Spleen (tissue), 11 donors: Measurements from ENCODE around the gene FZD2. TPM values are rescaled to one million over a fixed set of nuclear protein-coding genes. Genes with fewer than 3 reads are reported as not detected.

Experiments used
- DNase-seq: peaks from one replicate; pipeline ENCODE4 v3.0.0-alpha.2; 2020
- H3K27ac ChIP-seq, 8 donors: fragments of 200-600 bp; sonication (generic) in 7 of 8; 1 replicate in 4 of 8; 2 replicates in 4 of 8; pipeline versions ENCODE4 v1.5.0 to v1.8.0; 2016 to 2021; ENCODE audit warnings: inconsistent platforms in 4 of 8, mild to moderate bottlenecking in 4 of 8, moderate library complexity in 1 of 8
- H3K27me3 ChIP-seq, 7 donors: fragments of 200-600 bp; sonication (generic) in 6 of 7; replicated peaks in 1 of 7; 1 replicate in 4 of 7; 2 replicates in 3 of 7; pipeline versions ENCODE4 v1.5.0 to v1.8.0; 2016 to 2021; ENCODE audit warnings: inconsistent platforms in 3 of 7, mild to moderate bottlenecking in 1 of 7
- H3K36me3 ChIP-seq, 6 donors: fragments of 200-600 bp; sonication (generic) in 5 of 6; 1 replicate in 4 of 6; 2 replicates in 2 of 6; pipeline versions ENCODE4 v1.5.0 to v1.8.0; 2016 to 2021; ENCODE audit warnings: inconsistent platforms in 2 of 6
- H3K4me1 ChIP-seq, 6 donors: fragments of 200-600 bp; sonication (generic) in 5 of 6; 1 replicate in 3 of 6; 2 replicates in 3 of 6; pipeline versions ENCODE4 v1.5.0 to v1.8.0; 2016 to 2021; ENCODE audit warnings: inconsistent platforms in 3 of 6
- H3K4me3 ChIP-seq, 8 donors: fragments of 200-600 bp; sonication (generic) in 7 of 8; 1 replicate in 4 of 8; 2 replicates in 4 of 8; pipeline versions ENCODE4 v1.5.0 to v1.8.0; 2016 to 2021; ENCODE audit warnings: inconsistent platforms in 4 of 8, mild to moderate bottlenecking in 4 of 8, moderate library complexity in 2 of 8
- H3K9me3 ChIP-seq, 8 donors: fragments of 200-600 bp; sonication (generic) in 7 of 8; 1 replicate in 4 of 8; 2 replicates in 4 of 8; pipeline versions ENCODE4 v1.5.0 to v1.8.0; 2016 to 2021; ENCODE audit warnings: inconsistent platforms in 4 of 8
- POLR2A ChIP-seq, 3 donors: fragments of 450-650 bp; IDR thresholded peaks; one replicate each; pipeline ENCODE4 v1.5.1; 2017; ENCODE audit warnings: antibody characterized with exemption in 3 of 3, mild to moderate bottlenecking in 1 of 3
- POLR2AphosphoS5 ChIP-seq, 3 donors: sonication (generic); formaldehyde crosslinking; IDR thresholded peaks; one replicate each; pipeline ENCODE4 v1.5.1; 2017; ENCODE audit warnings: antibody characterized with exemption in 3 of 3
- WGBS, 5 donors: extraction: QIAGEN DNeasy Blood & Tissue Kit in 3 of 5; methylation state at CpG; one replicate each; pipeline versions ENCODE4 v1.1.5 to v1.1.7; 2013 to 2018; 5-methylcytosine and 5-hydroxymethylcytosine counted together
- intact Hi-C: fragments of 100-400 bp; cut with DNase I; formaldehyde crosslinking; loops from one replicate; pipeline ENCODE4 v1.15.0; 2023; ENCODE audit warnings: low total_unique reads
- polyA plus RNA-seq, 3 donors: library from polyadenylated mRNA; stranded (reverse); fragments of 200-250 nt; gene quantifications; one replicate each; pipeline ENCODE4 v1.2.1, GENCODE V29; 2013
- total RNA-seq, 7 donors: library from RNA; depleted of rRNA in 3 of 7; stranded (reverse); fragments of >200 nt in 3 of 7; fragmentation: NEBNext Ultra II Directional in 4 of 7; extraction: Animal tissue kit (Norgen Biotek cat#: 25700) in 4 of 7; gene quantifications; one replicate each; pipeline versions ENCODE4 v1.1.0 to v1.2.1, GENCODE V29; 2016 to 2021
- TF ChIP-seq, protein P1 (sequence below), 11 experiments: fragments of 200-600 bp in 7 of 11; fragments of 450-650 bp in 4 of 11; sonication (generic) in 4 of 11; IDR thresholded peaks in 8 of 11; conservative IDR thresholded peaks in 3 of 11; 1 replicate in 7 of 11; 2 replicates in 4 of 11; pipeline versions ENCODE4 v1.4.0 to v1.8.0; 2016 to 2021; ENCODE audit warnings: antibody characterized with exemption in 11 of 11, inconsistent platforms in 4 of 11, mild to moderate bottlenecking in 1 of 11
- donor health status: healthy with polysubstance abuse.
- donor health status: DM: no; HTN: no; CAD: no; lungs with moderate emphysema.
- donor health status: DM: no; HTN: no; CAD: no.
- donor health status: Bipolar disorder and iron deficiency.
- donor health status: healthy.
- donor health status: DM: no; HTN: no; CAD: no.
- donor health status: DM: yes; HTN: yes; CAD: no.

Gene FZD2
- total and polyA plus RNA-seq, 10 donors, result 1.2 to 6.0 (median 2.9) TPM

GRCh38 chr17:44607836-44608690, 50.8 kb downstream of the FZD2 start:
- no peak for TF ChIP-seq POLR2AphosphoS5 (IDR thresholded peaks at IDR 0.05)
- TF ChIP-seq POLR2A (IDR thresholded peaks at IDR 0.05), result no peak
- TF ChIP-seq, protein P1, sequence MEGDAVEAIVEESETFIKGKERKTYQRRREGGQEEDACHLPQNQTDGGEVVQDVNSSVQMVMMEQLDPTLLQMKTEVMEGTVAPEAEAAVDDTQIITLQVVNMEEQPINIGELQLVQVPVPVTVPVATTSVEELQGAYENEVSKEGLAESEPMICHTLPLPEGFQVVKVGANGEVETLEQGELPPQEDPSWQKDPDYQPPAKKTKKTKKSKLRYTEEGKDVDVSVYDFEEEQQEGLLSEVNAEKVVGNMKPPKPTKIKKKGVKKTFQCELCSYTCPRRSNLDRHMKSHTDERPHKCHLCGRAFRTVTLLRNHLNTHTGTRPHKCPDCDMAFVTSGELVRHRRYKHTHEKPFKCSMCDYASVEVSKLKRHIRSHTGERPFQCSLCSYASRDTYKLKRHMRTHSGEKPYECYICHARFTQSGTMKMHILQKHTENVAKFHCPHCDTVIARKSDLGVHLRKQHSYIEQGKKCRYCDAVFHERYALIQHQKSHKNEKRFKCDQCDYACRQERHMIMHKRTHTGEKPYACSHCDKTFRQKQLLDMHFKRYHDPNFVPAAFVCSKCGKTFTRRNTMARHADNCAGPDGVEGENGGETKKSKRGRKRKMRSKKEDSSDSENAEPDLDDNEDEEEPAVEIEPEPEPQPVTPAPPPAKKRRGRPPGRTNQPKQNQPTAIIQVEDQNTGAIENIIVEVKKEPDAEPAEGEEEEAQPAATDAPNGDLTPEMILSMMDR (IDR thresholded peaks at IDR 0.05 in 8 of 11, conservative IDR thresholded peaks at IDR 0.05 in 3 of 11), result no peak
- DNase-seq, result no peak
- Histone ChIP-seq H3K4me1 (no peaks in the 10 kb centered on the region), H3K9me3 (no peaks in the 10 kb centered on the region), H3K27me3 (peaks cover 0 to 28% (median 0%) of the 10 kb centered on the region in 7 donors), H3K4me3 (no peak overlapping the region), H3K36me3 (no peaks in the 10 kb centered on the region), H3K27ac (no peak overlapping the region)
- WGBS, 5 donors, result 67 to 81% (median 72%) methylated on average over 8 to 10 of the region's 10 CpGs
- intact Hi-C loops, result no loop called here

GRCh38 chr17:44608727-44609435, 51.6 kb downstream of the FZD2 start:
- H3K4me1 ChIP-seq, result peaks cover 0 to under 1% (median 0%) of the 10 kb centered on the region in 6 donors
- 82 to 93% (median 87%) methylated on average over 5 to 6 of the region's 6 CpGs for WGBS, 5 donors
- no peak for DNase-seq
- intact Hi-C loops, result no loop called here
- no peak overlapping the region for H3K27ac ChIP-seq
- H3K36me3 ChIP-seq, result no peaks in the 10 kb centered on the region
- TF ChIP-seq, protein P1 (IDR thresholded peaks at IDR 0.05 in 8 of 11, conservative IDR thresholded peaks at IDR 0.05 in 3 of 11), result no peak
- TF ChIP-seq POLR2A (IDR thresholded peaks at IDR 0.05), result no peak
- no peak for TF ChIP-seq POLR2AphosphoS5 (IDR thresholded peaks at IDR 0.05)
- peaks cover 0 to 35% (median 0%) of the 10 kb centered on the region in 7 donors for H3K27me3 ChIP-seq
- no peak overlapping the region for H3K4me3 ChIP-seq
- H3K9me3 ChIP-seq, result no peaks in the 10 kb centered on the region

- H3K27ac ChIP-seq, result no peak overlapping the region
- peaks cover 0 to 39% (median 0%) of the 10 kb centered on the region in 7 donors for H3K27me3 ChIP-seq
- DNase-seq, result no peak
- TF ChIP-seq POLR2AphosphoS5 (IDR thresholded peaks at IDR 0.05), result no peak
- TF ChIP-seq, protein P1 (IDR thresholded peaks at IDR 0.05 in 8 of 11, conservative IDR thresholded peaks at IDR 0.05 in 3 of 11), result no peak
- TF ChIP-seq POLR2A (IDR thresholded peaks at IDR 0.05), result no peak
- 55 to 78% (median 65%) methylated on average over 4 of the region's 4 CpGs for WGBS, 5 donors
- H3K4me1 ChIP-seq, result peaks cover 0 to 5% (median 0%) of the 10 kb centered on the region in 6 donors
- no peaks in the 10 kb centered on the region for H3K36me3 ChIP-seq
- intact Hi-C loops, result no loop called here
- no peaks in the 10 kb centered on the region for H3K9me3 ChIP-seq
- no peak overlapping the region for H3K4me3 ChIP-seq
Measured at GRCh38 chr17:44610331-44610730, 53.0 kb downstream of the FZD2 start.

Other genes starting within 250 kb of the FZD2 start
- gene RUNDC3A, start 248.9 kb upstream of the FZD2 start, total RNA-seq, result 10 to 100 TPM in 1 of 7 donors, 1 to 10 TPM in 5, under 1 TPM in 1; 0.95 to 12.5 (median 2.0) TPM
- 10 to 100 TPM in 1 of 3 donors, 1 to 10 TPM in 1, under 1 TPM in 1; 0.48 to 14.6 (median 1.2) TPM for gene RUNDC3A, start 248.9 kb upstream of the FZD2 start, polyA plus RNA-seq
- 100 to 1,000 TPM in 4 of 7 donors, 10 to 100 TPM in 3; 76.1 to 214 (median 104) TPM for gene SLC25A39, start 232.7 kb upstream of the FZD2 start, total RNA-seq
- gene SLC25A39, start 232.7 kb upstream of the FZD2 start, polyA plus RNA-seq, result 100 to 1,000 TPM; 101 to 204 (median 132) TPM
- gene GRN, start 212.2 kb upstream of the FZD2 start, total RNA-seq, result 100 to 1,000 TPM; 503 to 896 (median 579) TPM
- gene GRN, start 212.2 kb upstream of the FZD2 start, polyA plus RNA-seq, result 100 to 1,000 TPM; 135 to 237 (median 166) TPM
- 1 to 10 TPM in 2 of 7 donors, under 1 TPM in 5; 0.60 to 2.5 (median 0.69) TPM for gene FAM171A2, start 193.6 kb upstream of the FZD2 start, total RNA-seq
- under 1 TPM; 0.11 to 0.42 (median 0.33) TPM for gene FAM171A2, start 193.6 kb upstream of the FZD2 start, polyA plus RNA-seq
- gene ITGA2B, start 167.8 kb upstream of the FZD2 start, total RNA-seq, result 10 to 100 TPM; 11.3 to 36.7 (median 23.7) TPM
- gene ITGA2B, start 167.8 kb upstream of the FZD2 start, polyA plus RNA-seq, result 1 to 10 TPM in 2 of 3 donors, under 1 TPM in 1; 0.93 to 2.3 (median 1.7) TPM
- gene GPATCH8, start 54.1 kb upstream of the FZD2 start, total RNA-seq, result 10 to 100 TPM; 48.4 to 66.3 (median 60.5) TPM
- 1 to 10 TPM; 4.8 to 9.1 (median 5.3) TPM for gene GPATCH8, start 54.1 kb upstream of the FZD2 start, polyA plus RNA-seq
- gene MEIOC, start 99.0 kb downstream of the FZD2 start, total RNA-seq, result under 1 TPM in 1 of 7 donors, not detected in 6; 0.17 TPM
- under 1 TPM in 2 of 3 donors, not detected in 1; 0.04 to 0.06 TPM for gene MEIOC, start 99.0 kb downstream of the FZD2 start, polyA plus RNA-seq
- gene CCDC43, start 132.3 kb downstream of the FZD2 start, total RNA-seq, result 10 to 100 TPM; 14.3 to 19.9 (median 18.4) TPM
- 10 to 100 TPM in 2 of 3 donors, 1 to 10 TPM in 1; 9.7 to 13.4 (median 11.5) TPM for gene CCDC43, start 132.3 kb downstream of the FZD2 start, polyA plus RNA-seq
- 10 to 100 TPM in 1 of 7 donors, 1 to 10 TPM in 6; 4.3 to 11.2 (median 7.8) TPM for gene DBF4B, start 151.2 kb downstream of the FZD2 start, total RNA-seq
- gene DBF4B, start 151.2 kb downstream of the FZD2 start, polyA plus RNA-seq, result 1 to 10 TPM; 2.0 to 4.7 (median 2.2) TPM
- under 1 TPM in 6 of 7 donors, not detected in 1; 0.10 to 0.79 (median 0.47) TPM for gene ADAM11, start 201.5 kb downstream of the FZD2 start, total RNA-seq
- under 1 TPM; 0.22 to 0.29 (median 0.26) TPM for gene ADAM11, start 201.5 kb downstream of the FZD2 start, polyA plus RNA-seq